Endothelial cell of umbilical vein (primary cell): ENCODE results near the gene TMCO2.

ENCODE experiments used
- EZH2 ChIP-seq: IDR thresholded peaks from 2 replicates; pipeline ENCODE4 v1.6.1; 2012; ENCODE audit warnings: borderline replicate concordance, low read depth, mild to moderate bottlenecking, moderate library complexity, low read length, inconsistent platforms; ENCODE audit not compliant: severe bottlenecking
- POLR2A ChIP-seq: IDR thresholded peaks from 2 replicates; pipeline ENCODE4 v1.6.1; 2012; ENCODE audit warnings: low read depth, mild to moderate bottlenecking, control low read depth, low read length

- TF ChIP-seq EZH2 (no peak), POLR2A (no peak)
Measured at GRCh38 chr1:40221977-40222772, 25.6 kb upstream of the TMCO2 start.
